NCI-H510A treated with DMSO at 0.1 percent for 48 hours (cell line): ENCODE results near the gene BMP6.
"Not testable (repeated sequence)": the region's sequence is repeated elsewhere in the genome, so short reads cannot be mapped to it uniquely, and the experiment has no call there.

ENCODE experiments used
- DNase-seq: peaks from one replicate; lab custom pipeline; 2025; lab: John Stamatoyannopoulos, UW

The BMP6 gene

DNA sequence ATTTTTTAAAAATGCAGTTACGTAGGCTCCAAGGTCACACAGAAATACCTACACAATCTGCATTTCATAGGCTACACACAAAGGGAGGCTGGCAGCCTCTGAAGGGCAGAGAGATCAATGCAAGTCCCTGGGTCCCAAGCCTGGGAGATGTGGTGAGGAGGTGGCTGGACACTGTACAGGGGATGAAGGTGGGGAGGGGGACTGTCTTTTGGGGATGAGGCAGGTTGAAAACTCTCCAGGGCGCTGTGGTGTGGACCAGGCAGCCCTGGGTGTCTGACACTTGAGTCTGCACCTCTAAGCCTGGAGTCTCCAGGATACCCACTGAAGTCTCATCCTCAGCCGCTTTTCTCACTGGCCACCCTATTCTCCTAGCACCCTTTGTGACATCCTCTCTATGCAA, 160.2 kb downstream of the BMP6 start:
- no peak for DNase-seq

GRCh38 chr6:7887278-7887991, 161.5 kb downstream of the BMP6 start:
- DNase-seq: no peak

DNA sequence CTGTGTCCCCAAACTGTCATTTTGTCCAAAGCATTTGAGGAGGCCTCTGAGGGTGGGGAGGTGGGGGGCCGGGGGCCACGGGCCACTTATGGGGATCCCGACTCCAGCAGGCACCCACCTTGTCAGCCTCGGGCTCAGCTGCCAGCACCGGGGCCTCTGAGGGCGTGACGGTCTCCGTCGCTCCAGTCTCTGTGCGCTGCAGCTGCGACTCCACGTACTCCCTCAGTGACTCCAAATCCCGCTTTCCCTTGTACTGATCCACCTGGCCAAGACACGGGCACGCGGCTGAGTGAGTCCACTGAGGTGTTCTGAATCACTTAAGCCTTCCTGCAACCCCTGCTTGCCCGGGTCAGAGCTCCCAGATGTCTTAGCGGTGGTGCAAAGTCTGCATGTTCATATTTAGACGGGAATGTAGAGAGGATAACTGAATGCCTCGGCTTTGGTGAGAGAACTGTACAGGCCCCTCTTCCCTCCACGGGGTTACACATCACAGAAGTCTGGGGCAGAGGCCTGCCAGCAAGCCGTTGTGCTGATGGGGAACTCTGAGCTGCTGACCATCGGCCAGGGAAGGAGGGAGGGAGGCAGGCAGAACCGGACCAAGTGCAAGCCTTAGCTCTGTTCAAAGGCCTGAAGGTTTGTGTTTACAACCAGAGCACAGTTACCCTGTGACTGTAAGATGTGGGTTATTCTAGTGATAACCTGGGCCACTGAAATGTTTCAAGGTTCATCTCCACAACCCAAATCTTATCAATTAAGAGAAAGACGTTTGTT, 162.9 kb downstream of the BMP6 start:
- DNase-seq: no peak

DNA sequence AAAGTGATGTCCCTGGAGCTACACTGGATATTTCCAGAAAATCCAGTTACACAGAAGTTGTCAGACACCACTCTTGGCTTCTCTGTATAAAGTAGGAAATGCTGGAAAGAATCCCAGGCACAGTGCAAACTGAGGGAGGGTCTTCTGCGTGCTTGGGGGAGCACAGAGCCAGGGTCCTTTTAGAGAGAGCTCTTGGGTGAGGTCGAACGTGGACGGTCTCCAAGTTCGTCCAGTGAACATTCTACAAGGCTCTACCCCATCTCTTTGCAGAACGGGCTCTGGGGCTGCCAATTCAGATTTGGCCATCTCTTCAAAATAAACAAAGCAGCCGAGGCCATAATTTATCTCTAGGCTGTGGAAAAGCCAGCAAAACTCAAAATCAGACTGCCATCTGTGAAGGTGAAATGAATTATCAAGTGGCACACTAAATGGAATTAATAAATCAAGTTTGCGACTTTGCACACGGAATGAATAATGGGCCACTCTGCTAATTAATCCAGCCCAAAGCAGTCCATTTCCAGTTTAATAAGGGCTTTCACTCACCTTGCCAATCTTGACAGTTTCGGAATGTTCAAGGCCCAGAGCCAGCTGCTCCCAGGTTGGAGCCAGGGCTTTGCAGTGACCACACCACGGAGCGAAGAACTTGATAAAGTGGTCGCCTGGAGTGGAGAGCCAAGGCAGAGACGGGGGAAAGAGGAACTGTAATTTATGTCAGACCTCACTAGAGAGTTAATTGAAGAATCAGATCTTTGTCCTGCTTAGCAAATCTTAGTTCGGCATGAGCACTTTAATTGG, 165.4 kb downstream of the BMP6 start:
- no peak for DNase-seq

- not testable (repeated sequence) for DNase-seq
Observed at GRCh38 chr6:7892367-7892766, 166.5 kb downstream of the BMP6 start.

- no peak for DNase-seq
Observed at GRCh38 chr6:7893342-7893741, 167.4 kb downstream of the BMP6 start.

DNA sequence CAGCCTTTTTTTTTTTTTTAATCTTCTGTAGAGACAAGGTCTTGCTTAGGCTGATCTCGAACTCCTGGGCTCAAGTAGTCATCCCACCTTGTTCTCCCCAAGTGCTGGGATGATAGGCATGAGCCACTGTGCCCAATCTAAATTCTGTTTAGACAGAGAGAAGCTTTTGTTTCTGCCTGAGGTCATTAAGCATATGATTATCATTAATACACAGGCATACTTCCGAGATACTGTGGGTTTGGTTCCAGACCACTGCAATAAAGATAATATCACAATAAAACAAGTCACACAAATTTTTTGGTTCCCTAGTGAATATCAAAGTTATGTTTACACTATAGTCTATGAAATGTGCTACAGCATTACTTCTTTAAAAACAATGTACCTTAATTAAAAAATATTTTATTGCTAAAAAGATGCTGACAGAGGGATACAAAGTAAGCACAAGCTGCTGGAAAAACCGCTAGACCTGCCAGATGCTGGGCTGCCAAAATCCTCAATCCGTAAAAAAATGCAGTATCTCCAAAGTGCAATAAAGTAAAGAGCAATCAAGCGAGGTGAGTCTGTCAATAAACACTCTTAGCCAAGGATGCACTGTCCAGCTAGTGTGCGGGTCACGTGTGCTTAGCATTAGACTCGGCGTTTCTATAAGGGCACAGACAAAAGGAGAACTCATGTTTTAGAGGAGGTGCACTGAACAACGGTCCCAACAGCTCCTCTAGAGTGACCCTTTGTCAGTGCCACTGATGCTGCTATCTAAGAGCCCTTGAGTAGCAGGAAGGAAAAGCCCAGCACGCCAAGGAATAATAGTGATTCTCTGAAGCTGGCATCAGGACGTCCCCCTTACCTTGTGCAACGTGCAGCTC, 168.6 kb downstream of the BMP6 start:
- DNase-seq: no peak

- no peak for DNase-seq
Observed at GRCh38 chr6:7895125-7895423, 169.2 kb downstream of the BMP6 start.

DNA sequence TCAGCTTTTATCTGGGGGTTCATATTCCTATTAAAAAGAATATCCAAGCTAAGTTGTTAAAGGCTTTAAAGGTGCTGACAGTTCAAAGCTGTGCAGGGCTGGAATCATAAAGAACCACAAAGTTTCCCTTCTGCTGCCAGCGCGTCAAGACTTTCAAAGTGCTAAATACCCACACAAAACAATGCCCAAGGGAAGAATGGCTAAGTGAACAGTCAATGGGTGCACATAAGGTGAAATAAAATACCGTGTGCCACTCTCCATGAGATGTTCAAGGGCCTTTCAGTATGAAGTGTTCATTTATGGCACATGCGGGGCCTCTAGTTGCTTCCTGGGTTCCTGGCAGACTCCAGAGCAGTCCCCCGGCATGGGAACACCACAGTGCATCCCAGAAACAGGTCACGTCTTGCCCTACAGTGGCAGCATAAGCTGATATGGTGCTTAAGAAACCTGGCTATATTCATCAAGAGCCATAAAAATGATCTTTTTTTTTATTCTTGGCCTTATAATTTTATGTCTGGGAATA, 170.6 kb downstream of the BMP6 start:
- DNase-seq: no peak

- DNase-seq: no peak
Observed at GRCh38 chr6:7897461-7898192, 171.7 kb downstream of the BMP6 start.

DNA sequence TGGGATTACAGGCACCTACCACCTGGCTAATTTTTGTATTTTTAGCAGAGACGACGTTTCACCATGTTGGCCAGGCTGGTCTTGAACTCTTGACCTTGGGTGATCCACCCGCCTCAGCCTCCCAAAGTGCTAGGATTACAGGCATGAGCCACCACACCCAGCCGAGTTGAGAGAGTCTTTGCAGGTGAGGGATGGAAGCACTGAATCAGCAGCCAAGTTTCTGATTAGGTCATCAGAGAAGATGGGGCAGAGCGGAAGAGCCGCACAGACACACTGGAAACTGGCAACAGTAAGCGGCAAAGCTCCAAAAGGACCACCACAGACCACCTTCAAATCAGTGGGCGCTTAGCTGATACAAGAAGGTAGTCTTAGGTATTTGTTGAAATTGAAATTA, 172.3 kb downstream of the BMP6 start:
- DNase-seq: not testable (repeated sequence)

DNA sequence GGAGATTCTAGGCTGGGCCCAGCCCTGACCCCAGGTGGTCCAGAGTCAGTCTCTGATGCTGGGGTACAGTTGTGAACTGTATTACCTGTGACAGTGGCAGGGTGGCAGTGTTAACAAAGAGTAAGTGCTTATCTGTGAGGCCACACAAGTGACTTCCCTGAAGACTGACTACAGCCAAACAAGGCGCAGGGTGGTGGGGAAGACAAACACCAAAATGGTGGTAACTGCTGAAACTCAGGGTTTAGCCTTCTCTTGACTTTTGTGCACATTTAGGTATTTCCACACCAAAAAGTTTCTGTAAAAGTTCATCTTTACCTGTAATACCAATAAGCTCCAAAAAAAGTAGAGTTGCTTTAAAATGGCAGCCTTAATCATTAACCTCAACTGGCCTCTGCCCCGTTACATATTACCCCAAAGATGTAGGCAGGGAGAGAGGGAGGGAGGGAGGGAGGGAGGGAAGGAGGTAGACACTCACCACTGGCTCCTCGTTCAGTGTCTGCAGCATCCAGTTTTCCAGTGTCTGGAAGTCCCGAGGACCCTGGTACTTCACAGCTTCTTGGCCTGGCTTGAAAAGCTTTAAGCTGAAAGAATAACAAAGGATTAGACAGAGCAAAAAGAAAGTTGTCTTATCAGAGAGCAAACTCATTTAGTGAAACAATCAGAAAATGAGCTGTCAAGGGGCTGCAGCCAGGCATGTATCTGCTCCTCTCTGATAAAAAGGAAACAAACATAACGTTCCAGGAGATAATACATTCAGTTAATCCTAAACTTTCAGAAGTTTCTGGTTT, 173.4 kb downstream of the BMP6 start:
- no peak for DNase-seq

DNA sequence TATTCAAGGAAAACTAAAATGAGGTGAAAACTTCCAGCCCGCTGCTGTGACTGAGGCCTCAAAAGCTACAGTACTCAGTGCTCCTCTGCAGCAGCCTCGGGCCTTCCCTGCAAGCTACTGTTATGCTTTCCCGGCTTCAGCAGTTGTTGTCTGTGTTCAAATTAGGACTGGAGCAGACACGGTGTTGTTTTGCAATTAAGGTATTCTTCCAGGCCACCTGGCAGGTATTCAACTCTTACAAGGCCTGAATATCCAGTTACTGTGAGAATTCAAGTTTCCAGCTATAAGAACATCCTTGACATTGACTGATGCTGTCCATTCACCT, 174.0 kb downstream of the BMP6 start:
- DNase-seq: no peak

GRCh38 chr6:7900621-7901020, 174.7 kb downstream of the BMP6 start:
- DNase-seq: no peak

DNA sequence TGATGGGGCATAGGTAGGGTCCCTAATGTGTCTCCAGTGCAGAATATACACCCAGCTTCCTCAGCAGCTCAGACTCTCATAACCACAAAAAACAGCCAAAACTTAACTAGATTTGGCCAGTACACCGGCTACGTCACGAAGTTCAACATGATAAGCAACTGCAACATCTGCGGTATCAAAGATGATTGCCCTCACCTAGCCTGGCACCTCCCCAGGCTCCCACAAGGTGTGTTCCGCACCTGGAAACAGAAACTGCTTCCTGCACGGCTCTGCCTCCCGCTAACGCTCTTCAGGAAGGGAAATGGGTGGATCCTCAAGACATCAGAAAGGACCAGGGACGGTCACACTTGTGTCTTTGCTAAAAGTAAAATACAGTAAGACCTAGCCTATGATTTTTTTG, 175.2 kb downstream of the BMP6 start:
- DNase-seq: no peak

- DNase-seq: no peak
Observed at GRCh38 chr6:7901780-7902179, 175.9 kb downstream of the BMP6 start.

DNA sequence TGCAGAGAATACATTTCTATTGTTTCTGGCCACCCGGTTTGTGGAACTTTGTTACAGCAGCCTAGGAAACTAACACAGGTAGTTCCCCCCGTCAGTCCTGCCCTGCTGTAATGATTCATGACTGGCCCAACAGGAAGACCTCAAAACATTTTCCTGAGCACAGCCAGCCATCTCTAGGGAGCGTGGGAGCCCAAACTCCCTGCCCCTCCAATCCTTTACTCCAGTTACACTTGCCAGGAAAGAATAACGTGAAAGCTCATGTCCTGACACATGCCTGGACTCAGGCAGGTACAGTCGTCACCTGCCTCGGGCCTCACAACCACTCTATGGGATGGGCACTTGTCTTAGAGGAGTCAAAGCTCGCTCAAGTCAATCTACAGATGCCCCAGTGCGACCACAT, 176.3 kb downstream of the BMP6 start:
- DNase-seq: no peak

- DNase-seq: no peak
Observed at GRCh38 chr6:7902867-7903266, 177.0 kb downstream of the BMP6 start.

GRCh38 chr6:7903673-7904072, 177.8 kb downstream of the BMP6 start:
- DNase-seq: no peak

- no peak for DNase-seq
Observed at GRCh38 chr6:7904654-7905319, 178.9 kb downstream of the BMP6 start.
